Measurements from ENCODE around the gene CAMK2D. TPM values are rescaled to one million over a fixed set of nuclear protein-coding genes. Genes with fewer than 3 reads are reported as not detected.

Gene CAMK2D
- total and polyA plus RNA-seq, 12 donors, result 55.6 to 286 (median 221) TPM

- DNase-seq (no peak), ATAC-seq (peak in 2 of 8 donors; percentile 33 to 50)
- H3K9me3 ChIP-seq, result no peaks in the 10 kb centered on the region
- H3K27me3 ChIP-seq, result no peaks in the 10 kb centered on the region
- WGBS, 2 donors, result 95 to 98% methylated on average over 22 of the region's 22 CpGs
- no peaks in the 10 kb centered on the region for H3K4me1 ChIP-seq
- H3K27ac ChIP-seq, result no peak overlapping the region
- H3K36me3 ChIP-seq, result no peaks in the 10 kb centered on the region
- no peak overlapping the region for H3K4me3 ChIP-seq
- no peak for TF ChIP-seq CTCF (IDR thresholded peaks at IDR 0.05)
- intact Hi-C loops (cut with DNase I), result no loop called here
These were observed 10.8 kb upstream of the CAMK2D start for GRCh38 chr4:113772319-113772718.

GRCh38 chr4:113769744-113770143 is 8.2 kb upstream of the CAMK2D start:
- Histone ChIP-seq H3K4me1 (no peaks in the 10 kb centered on the region), H3K4me3 (no peak overlapping the region), H3K27me3 (no peaks in the 10 kb centered on the region), H3K36me3 (no peaks in the 10 kb centered on the region), H3K27ac (no peak overlapping the region), H3K9me3 (no peaks in the 10 kb centered on the region)
- DNase-seq (no peak), ATAC-seq (no peak)
- intact Hi-C loops (cut with DNase I), result loop anchor here in 2 of 10 donors (10.0 kb wide), 3 partner anchors 225 to 375 kb away; no protein-coding TSS in a partner anchor
- 78 to 85% methylated on average over 2 of the region's 2 CpGs for WGBS, 2 donors
- TF ChIP-seq CTCF (IDR thresholded peaks at IDR 0.05), result no peak

GRCh38 chr4:113768952-113769351 is 7.4 kb upstream of the CAMK2D start:
- H3K36me3 ChIP-seq, result no peaks in the 10 kb centered on the region
- DNase-seq, result no peak
- ATAC-seq, result no peak
- H3K4me1 ChIP-seq, result no peaks in the 10 kb centered on the region
- H3K9me3 ChIP-seq, result no peaks in the 10 kb centered on the region
- H3K27ac ChIP-seq, result no peak overlapping the region
- no peaks in the 10 kb centered on the region for H3K27me3 ChIP-seq
- H3K4me3 ChIP-seq, result no peak overlapping the region
- intact Hi-C loops (cut with DNase I), result loop anchor here in 2 of 10 donors (10.0 kb wide), 3 partner anchors 224 to 374 kb away; no protein-coding TSS in a partner anchor
- 91 to 92% methylated on average over 2 of the region's 2 CpGs for WGBS, 2 donors
- no peak for TF ChIP-seq CTCF (IDR thresholded peaks at IDR 0.05)

GRCh38 chr4:113766882-113767281 is 5.3 kb upstream of the CAMK2D start:
- Histone ChIP-seq H3K4me1 (peaks cover 0 to 6% (median 5%) of the 10 kb centered on the region in 9 donors), H3K27ac (no peak overlapping the region), H3K36me3 (no peaks in the 10 kb centered on the region), H3K27me3 (no peaks in the 10 kb centered on the region), H3K4me3 (no peak overlapping the region), H3K9me3 (no peaks in the 10 kb centered on the region)
- 95 to 98% methylated on average over 2 of the region's 2 CpGs for WGBS, 2 donors
- TF ChIP-seq CTCF (IDR thresholded peaks at IDR 0.05), result no peak
- intact Hi-C loops (cut with DNase I), result loop anchor here in 2 of 10 donors (10.0 kb wide), 3 partner anchors 222 to 372 kb away; no protein-coding TSS in a partner anchor
- ATAC-seq (no peak), DNase-seq (no peak)

Measured in heart right ventricle (tissue), 16 donors.